GM12892 (cell line): ENCODE measurements around the gene HEBP2.

Experiments used
- DNase-seq: peaks from one replicate; pipeline ENCODE4 v3.0.0; 2011; ENCODE audit not compliant: insufficient read length
- FAIRE-seq: peaks from 2 replicates; lab custom pipeline; 2011; peaks lifted over from hg19 to GRCh38; lab: Jason Lieb, UNC
- POLR2A ChIP-seq: IDR thresholded peaks from 2 replicates; pipeline ENCODE4 v1.6.1; 2011; ENCODE audit warnings: low read depth, low read length, control low read depth
- POLR2AphosphoS5 ChIP-seq: IDR thresholded peaks from 2 replicates; pipeline ENCODE4 v1.6.1; 2011; ENCODE audit warnings: low read depth, low read length, control low read depth
- TAF1 ChIP-seq: IDR thresholded peaks from 2 replicates; pipeline ENCODE4 v1.6.1; 2011; ENCODE audit warnings: low read depth, mild to moderate bottlenecking, control low read depth, low read length, borderline replicate concordance

Gene HEBP2

GRCh38 chr6:138468320-138469015 lies 64.4 kb downstream of the HEBP2 start:
- TF ChIP-seq POLR2A (no peak), POLR2AphosphoS5 (no peak), TAF1 (no peak)
- FAIRE-seq, result no peak
- no peak for DNase-seq
